ENCODE results near the gene IMMT.
"Not testable (repeated sequence)": the region's sequence is repeated elsewhere in the genome, so short reads cannot be mapped to it uniquely, and the experiment has no call there.

The IMMT gene

DNA sequence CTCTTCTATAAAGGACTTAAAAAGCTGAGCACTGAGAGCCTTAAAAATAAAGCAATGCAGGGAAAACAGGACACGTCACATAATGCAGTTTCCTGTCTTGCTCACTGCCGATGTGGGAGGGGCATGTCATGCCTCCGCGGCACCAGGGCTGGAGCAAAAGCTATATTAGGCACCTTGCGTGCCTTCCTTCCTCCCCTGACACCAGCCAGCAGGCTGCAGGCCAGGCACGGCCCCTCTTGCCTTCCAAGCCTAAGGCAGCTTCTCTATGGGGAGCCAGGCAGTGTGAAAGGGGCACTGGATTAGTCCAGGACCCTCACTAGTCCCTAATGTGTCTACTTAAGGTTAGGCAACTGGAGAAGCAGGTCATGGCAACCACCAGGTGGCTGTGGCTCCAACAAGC lies 30.3 kb upstream of the IMMT start:
- DNase-seq: no peak

- no peak for DNase-seq
Measured at GRCh38 chr2:86224645-86225355, 29.5 kb upstream of the IMMT start.

DNA sequence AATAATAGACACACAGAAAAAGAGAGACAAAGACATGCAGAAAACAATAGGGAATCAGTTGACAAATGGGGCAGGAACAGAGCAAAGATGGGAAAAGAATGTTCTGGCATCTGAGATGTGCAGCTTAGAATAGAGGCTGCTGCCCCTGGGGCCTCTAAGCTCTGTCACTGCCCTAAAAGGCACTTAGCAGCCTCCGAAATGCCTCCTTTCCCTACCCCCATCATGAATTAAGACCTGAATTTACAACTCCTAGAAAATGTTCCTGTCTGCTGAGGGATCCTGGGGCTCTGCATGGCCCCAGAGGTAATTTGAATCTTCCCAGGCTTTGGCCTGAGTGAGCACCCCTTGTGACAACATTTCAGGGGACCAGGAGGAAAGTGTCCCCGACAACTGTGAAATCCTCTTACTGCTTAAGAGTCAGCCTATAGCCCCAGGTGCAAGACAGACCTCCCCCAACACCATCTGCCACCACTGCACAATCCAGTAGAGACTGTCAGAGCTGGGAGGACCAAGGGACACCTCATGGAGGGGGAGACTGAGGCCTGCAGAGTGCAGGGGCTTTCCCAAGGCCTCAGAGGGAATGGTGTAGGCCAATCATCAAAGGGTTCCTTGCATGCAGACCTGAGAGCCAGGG lies 28.8 kb upstream of the IMMT start:
- no peak for DNase-seq

GRCh38 chr2:86223140-86223926 lies 28.1 kb upstream of the IMMT start:
- no peak for DNase-seq

GRCh38 chr2:86221066-86221684 lies 25.9 kb upstream of the IMMT start:
- DNase-seq: no peak

DNA sequence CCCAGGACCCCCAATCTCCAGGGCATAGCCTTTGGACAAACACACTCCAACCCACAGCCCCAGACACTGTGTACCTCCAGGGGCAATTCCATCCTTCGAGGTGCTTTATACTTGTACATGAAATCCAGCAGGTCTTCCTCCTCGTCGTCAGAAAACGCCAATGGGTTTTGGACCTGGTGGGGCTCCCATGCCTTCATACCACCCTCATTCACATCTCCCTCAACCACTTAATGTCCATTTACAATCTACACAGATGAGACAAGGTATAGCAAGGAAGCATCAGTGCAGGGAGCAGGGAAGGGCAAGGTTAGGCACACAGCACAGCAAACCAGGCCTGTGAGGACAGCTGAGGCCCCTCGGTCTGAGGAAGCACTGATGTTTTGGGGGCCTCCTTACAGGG lies 24.6 kb upstream of the IMMT start:
- DNase-seq: no peak

GRCh38 chr2:86218124-86218523 lies 22.9 kb upstream of the IMMT start:
- DNase-seq: no peak

- no peak for DNase-seq
Measured at GRCh38 chr2:86216575-86217555, 21.6 kb upstream of the IMMT start.

DNA sequence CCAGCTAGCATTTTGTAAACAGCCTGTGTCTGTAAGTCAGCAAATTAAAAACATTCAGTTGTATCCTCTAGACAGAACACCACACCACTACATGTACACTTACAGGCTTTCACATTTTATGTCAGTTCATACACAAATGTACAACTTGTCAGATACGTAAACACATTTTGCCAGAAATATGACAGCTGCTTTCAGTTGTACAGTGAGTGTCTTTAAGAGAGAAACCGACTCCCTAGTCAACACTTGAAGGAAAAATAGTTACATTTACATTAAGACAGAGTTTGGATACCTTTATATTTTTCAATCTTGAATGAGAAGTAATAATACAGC lies 19.2 kb upstream of the IMMT start:
- DNase-seq: no peak

GRCh38 chr2:86213699-86214502 lies 18.6 kb upstream of the IMMT start:
- no peak for DNase-seq

GRCh38 chr2:86213056-86213455 lies 17.8 kb upstream of the IMMT start:
- no peak for DNase-seq

DNA sequence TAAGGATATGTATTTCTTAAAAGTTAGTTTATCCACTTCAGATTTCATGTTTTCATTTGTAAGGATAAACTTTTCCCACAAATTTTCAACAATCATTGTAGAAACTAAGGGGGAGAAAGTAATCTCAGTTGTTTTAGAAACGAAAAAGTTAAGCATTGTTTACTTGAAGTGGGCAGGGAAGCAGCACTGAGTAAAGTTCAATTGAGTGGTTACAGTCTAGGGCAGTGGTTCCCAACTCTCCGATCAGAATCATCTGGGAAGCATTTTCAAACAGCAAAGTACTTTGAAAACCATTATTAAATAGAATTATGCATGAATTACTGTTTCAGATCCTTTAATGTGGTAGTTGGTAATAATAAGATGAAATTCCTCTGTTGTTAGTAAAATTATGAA lies 16.5 kb upstream of the IMMT start:
- DNase-seq: no peak

- DNase-seq: no peak
Measured at GRCh38 chr2:86211033-86211795, 16.0 kb upstream of the IMMT start.

GRCh38 chr2:86204458-86204857 lies 9.2 kb upstream of the IMMT start:
- DNase-seq: no peak

- DNase-seq: no peak
Measured at GRCh38 chr2:86203614-86204013, 8.4 kb upstream of the IMMT start.

GRCh38 chr2:86202702-86203101 lies 7.4 kb upstream of the IMMT start:
- DNase-seq: no peak

DNA sequence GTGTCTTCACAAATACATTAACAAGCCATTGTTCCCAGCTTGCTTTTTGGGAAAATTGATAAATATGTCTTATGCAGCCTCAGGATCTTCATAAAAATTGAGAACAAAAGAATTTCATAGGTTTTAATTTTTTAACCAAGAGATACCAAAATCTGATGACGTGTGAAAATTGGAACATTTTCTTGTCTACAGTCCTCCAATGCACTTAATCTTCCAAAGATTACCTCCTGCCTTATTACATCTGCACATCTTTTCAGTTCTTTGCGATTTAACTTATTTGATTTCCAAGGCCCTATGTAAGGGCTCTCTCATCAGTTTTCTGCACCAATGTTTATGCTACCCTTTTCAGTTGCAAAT lies 7.1 kb upstream of the IMMT start:
- no peak for DNase-seq

DNA sequence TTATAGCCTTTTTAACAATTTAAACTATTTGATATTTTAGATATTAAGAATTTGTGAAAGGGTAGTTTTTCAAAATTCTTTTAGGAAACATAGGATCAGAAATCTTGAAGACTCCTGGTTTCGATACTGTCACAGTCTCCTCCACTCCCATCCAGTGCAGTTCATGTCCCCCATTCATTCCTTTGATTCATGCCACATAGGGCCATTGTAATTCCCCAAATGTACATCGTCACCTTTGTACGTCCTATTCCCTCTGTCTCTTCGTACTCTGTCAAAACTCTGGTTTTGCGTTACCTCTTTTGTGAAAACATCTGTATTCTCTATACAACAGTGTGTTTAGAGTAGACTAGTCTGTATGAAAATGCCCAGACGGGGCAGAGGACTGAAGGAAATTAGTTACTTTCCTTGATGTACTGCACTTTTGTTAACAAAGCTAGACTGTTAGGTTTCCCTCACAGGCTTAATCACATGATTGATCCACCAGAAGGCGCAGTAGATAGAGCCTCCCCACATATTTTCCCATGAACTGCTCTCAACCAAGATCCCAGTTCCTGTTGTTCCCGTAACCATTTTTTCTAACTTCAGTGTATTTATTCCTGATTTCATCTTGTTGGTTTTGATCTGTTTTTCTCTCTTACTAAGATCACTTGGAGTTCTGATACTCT lies 6.5 kb upstream of the IMMT start:
- DNase-seq: no peak

DNA sequence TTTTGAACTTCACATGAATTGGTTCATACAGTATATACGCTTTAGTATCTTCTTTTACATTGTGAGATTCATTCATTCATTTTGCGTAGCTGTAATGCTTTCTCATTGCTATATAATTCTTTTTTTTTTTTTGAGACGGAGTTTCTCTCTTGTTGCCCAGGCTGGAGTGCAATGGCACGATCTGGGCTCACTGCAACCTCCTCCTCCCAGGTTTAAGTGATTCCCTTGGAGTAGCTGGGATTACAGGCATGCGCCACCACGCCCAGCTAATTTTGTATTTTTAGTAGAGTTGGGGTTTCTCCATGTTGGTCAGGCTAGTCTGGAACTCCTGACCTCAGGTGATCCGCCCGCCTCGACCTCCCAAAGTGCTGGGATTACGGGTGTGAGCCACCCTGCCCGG lies 5.3 kb upstream of the IMMT start:
- DNase-seq: not testable (repeated sequence)

- DNase-seq: no peak
Measured at GRCh38 chr2:86199834-86200177, 4.5 kb upstream of the IMMT start.
